GM06990 (cell line): ENCODE results near the gene ZFAND2A.
"Not testable (repeated sequence)": the region's sequence is repeated elsewhere in the genome, so short reads cannot be mapped to it uniquely, and the experiment has no call there.

Experiments used
- DNase-seq: peaks from one replicate; pipeline ENCODE4 v3.0.0-alpha.2; 2011; ENCODE audit not compliant: insufficient read length; ENCODE audit errors: extremely low read depth
- H3K27me3 ChIP-seq: replicated peaks from 2 replicates; pipeline ENCODE4 v1.6.0; 2011; ENCODE audit warnings: low read length; ENCODE audit not compliant: control insufficient read depth, insufficient read depth
- H3K36me3 ChIP-seq: 2 replicates; pipeline ENCODE4 v1.5.1; 2011; ENCODE audit warnings: low read length; ENCODE audit not compliant: control insufficient read depth, insufficient read depth
- H3K4me3 ChIP-seq: replicated peaks from 2 replicates; pipeline ENCODE4 v1.5.1; 2011; ENCODE audit warnings: low read depth, mild to moderate bottlenecking, control low read depth, low read length
- TF ChIP-seq, protein P1 (sequence below): IDR thresholded peaks from 2 replicates; pipeline ENCODE4 v1.5.1; 2011; ENCODE audit warnings: low read length, control low read depth, mild to moderate bottlenecking, inconsistent platforms; ENCODE audit not compliant: insufficient read depth, poor library complexity, severe bottlenecking

Gene ZFAND2A

DNA sequence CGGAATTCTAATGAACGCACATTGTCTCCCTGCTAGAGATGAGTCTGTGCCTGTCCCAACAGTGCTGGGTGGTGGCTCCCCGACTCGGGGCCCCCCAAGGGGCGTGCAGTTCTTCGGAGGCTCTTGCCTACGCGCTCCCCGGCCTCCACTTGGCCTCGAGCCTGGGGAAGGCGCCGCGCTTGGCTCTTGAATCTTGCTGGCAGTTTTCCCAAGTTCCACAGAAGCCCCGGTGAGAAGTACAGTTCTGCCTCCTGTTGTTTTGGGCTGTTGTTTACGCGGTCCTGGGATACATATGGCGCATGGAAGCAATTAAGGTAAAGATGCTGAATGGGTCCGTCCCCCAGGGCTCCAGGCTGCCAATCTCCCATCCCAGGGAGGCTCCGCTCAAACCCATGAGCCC, 40.0 kb upstream of the ZFAND2A start:
- no peaks in the 10 kb centered on the region for H3K36me3 ChIP-seq
- DNase-seq = no peak
- H3K4me3 ChIP-seq = no peak overlapping the region
- no peaks in the 10 kb centered on the region; the same call in 1 of the 2 replicates for H3K27me3 ChIP-seq
- TF ChIP-seq, protein P1, sequence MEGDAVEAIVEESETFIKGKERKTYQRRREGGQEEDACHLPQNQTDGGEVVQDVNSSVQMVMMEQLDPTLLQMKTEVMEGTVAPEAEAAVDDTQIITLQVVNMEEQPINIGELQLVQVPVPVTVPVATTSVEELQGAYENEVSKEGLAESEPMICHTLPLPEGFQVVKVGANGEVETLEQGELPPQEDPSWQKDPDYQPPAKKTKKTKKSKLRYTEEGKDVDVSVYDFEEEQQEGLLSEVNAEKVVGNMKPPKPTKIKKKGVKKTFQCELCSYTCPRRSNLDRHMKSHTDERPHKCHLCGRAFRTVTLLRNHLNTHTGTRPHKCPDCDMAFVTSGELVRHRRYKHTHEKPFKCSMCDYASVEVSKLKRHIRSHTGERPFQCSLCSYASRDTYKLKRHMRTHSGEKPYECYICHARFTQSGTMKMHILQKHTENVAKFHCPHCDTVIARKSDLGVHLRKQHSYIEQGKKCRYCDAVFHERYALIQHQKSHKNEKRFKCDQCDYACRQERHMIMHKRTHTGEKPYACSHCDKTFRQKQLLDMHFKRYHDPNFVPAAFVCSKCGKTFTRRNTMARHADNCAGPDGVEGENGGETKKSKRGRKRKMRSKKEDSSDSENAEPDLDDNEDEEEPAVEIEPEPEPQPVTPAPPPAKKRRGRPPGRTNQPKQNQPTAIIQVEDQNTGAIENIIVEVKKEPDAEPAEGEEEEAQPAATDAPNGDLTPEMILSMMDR = no peak

DNA sequence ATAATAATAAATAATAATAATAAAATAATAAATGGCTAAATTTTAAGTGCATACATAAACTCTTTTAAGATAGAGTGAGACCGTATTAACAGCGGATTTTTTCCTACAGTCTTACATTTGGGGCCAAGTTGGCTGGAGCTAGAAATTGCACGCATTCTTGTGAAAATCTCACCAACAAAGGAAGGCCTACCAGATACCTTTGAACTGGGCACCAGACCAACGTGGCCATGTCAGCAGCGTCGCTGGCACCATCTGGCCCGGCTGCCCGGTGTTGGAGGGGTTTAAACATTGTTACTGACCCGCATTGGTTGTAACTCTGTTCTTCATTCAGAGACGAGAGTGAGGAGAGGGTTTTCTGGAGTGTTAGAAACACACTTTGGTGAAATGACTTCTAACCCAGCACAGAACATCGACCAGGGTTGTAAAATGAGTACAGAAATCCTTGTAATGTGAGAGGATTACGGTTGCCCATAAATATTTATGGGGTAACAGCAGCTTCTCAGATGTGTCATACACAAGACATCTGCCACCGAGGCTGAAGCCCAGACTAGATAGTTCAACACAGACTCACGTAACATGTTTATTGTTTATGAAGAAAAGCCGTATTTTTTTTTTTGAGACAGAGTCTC, 38.1 kb upstream of the ZFAND2A start:
- TF ChIP-seq, protein P1 = no peak
- H3K36me3 ChIP-seq = no peaks in the 10 kb centered on the region
- DNase-seq = no peak
- H3K27me3 ChIP-seq = no peaks in the 10 kb centered on the region; the same call in 1 of the 2 replicates
- no peak overlapping the region for H3K4me3 ChIP-seq

DNA sequence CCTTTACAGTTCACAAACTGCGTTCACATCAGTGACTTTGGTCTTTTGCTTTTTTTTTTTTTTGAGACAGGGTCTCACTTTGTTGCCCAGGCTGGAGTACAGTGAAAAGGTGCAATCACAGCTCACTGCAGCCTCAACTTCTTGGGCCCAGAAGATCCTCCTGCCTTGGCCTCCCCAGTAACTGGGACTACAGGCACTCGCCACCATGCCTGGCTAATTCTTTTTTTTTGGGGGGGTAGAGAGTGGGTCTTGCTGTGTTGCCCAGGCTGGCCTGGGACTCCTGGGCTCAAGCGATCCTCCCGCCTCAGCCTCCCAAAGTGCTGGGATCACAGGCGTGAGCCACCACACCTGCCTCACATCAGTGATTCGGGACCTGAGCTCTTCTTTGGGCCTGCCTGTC, 37.0 kb upstream of the ZFAND2A start:
- TF ChIP-seq, protein P1 = no peak
- no peak for DNase-seq
- Histone ChIP-seq H3K27me3 (no peaks in the 10 kb centered on the region; the same call in 1 of the 2 replicates), H3K36me3 (no peaks in the 10 kb centered on the region), H3K4me3 (no peak overlapping the region)

DNA sequence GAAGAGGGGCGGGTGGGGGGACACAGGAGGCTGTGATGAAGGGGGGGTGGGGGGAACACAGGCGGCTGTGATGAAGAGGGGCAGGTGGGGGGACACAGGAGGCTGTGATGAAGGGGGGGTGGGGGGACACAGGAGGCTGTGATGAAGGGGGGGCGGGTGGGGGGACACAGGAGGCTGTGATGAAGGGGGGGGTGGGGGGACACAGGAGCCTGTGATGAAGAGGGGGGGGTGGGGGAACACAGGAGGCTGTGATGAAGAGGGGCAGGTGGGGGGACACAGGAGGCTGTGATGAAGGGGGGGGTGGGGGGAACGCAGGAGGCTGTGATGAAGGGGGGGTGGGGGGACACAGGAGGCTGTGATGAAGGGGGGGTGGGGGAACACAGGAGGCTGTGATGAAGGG, 36.4 kb upstream of the ZFAND2A start:
- not testable (repeated sequence) for DNase-seq, H3K27me3 ChIP-seq, H3K36me3 ChIP-seq, H3K4me3 ChIP-seq

DNA sequence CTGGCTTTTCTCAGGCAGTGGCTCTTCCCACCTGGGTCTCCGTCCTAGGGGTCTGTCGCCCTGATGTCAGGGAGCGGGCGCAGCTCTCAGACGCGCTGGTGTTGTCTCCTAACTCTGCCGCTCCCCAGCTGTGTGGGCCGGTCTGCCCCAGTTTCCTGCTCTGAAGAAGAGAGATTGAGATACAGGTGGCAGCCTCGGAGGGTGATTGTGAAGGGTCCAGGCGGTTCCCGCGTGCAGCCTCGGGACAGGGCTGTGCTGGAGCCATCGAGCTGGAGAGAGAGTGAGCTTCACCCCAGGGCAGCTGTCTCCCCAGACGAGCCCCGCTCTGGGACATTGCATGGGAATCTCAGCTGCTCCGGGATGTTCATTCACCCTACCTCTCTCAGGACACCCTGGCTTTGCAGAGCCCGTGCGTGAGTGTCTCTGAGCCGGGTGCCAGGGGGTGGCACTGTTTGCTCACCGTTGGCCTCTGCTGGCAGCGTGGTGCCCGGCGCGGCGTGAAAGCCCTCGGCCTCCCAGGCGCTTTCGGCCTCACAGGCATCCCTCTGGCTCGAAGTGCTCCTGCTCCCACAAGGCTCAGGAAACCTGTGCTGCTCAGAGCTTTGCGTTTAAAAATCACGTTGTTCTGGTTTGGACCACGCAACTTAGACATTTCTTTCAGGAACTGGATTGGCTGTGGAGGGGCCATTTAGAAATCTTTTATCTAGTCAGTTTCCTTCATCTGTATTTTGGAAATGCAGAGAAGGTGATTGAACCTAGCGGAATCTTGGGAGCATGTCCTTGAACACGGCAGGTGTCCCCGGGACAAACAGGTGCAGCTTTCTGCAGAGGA, 33.8 kb upstream of the ZFAND2A start:
- Histone ChIP-seq H3K4me3 (no peak overlapping the region), H3K27me3 (no peaks in the 10 kb centered on the region; the same call in 1 of the 2 replicates), H3K36me3 (no peaks in the 10 kb centered on the region)
- DNase-seq = no peak
- TF ChIP-seq, protein P1 = peak; percentile 36

DNA sequence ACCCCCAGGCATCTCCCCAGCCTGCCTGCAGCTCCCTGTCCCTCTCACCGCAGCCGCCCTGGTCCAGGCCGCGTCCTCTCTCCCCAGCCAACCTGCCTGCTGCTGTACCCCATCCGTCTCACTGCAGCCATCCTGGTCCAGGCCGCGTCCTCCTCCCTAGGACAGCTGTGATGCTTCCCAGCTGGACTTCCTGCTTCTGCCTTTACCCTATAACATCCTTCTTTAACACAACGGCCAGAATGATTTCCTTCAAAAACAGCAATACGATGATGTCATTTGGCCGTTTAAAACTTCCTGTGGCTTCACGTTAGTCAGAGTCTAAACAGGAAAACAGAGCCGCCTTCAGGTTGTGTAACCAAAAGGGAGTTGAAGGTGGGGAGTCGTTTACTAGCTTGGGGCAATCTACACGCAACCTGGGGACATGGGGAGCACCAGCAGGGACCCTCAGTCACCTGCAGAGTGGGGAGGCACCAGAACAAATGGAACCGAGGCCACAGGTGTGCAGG, 32.2 kb upstream of the ZFAND2A start:
- H3K27me3 ChIP-seq = no peaks in the 10 kb centered on the region; the same call in 1 of the 2 replicates
- no peak overlapping the region for H3K4me3 ChIP-seq
- no peak for DNase-seq
- TF ChIP-seq, protein P1 = no peak
- H3K36me3 ChIP-seq = no peaks in the 10 kb centered on the region
